HepG2 (cell line): ENCODE measurements around the gene KPNB1. TPM values are rescaled to one million over a fixed set of nuclear protein-coding genes. Genes with fewer than 3 reads are reported as not detected.
A peak's percentile ranks its signal among the peaks of the same experiment; 100 is the strongest.

Source experiments
- CBX2 ChIP-seq, 2 experiments: fragments of 200-600 bp in 1 of 2; sonication (generic); formaldehyde crosslinking in 1 of 2; IDR thresholded peaks; 2 replicates each; pipeline versions ENCODE4 v1.7.0 to v1.8.1; 2018 to 2022; ENCODE audit warnings: low read depth in 2 of 2, low read length in 1 of 2, mild to moderate bottlenecking in 1 of 2, missing genetic modification reagents in 1 of 2
- EEA1 ChIP-seq: sonication (generic); formaldehyde crosslinking; IDR thresholded peaks from 2 replicates; pipeline ENCODE4 v1.5.1; 2020; ENCODE audit warnings: mild to moderate bottlenecking, missing genetic modification reagents, borderline replicate concordance
- ELF3 ChIP-seq: IDR thresholded peaks from 2 replicates; pipeline ENCODE4 v1.6.1; 2016; ENCODE audit warnings: missing genetic modification reagents, missing compliant biosample characterization
- KDM2A ChIP-seq: sonication (generic); formaldehyde crosslinking; IDR thresholded peaks from 2 replicates; pipeline ENCODE4 v1.4.0; 2020; ENCODE audit warnings: low read depth, missing genetic modification reagents, borderline replicate concordance
- KDM5A ChIP-seq: fragments of 200-600 bp; sonication (generic); IDR thresholded peaks from 2 replicates; pipeline ENCODE4 v1.7.0; 2018; ENCODE audit warnings: antibody characterized with exemption, mild to moderate bottlenecking, low read length, borderline replicate concordance
- MED8 ChIP-seq: sonication (generic); formaldehyde crosslinking; IDR thresholded peaks from 2 replicates; pipeline ENCODE4 v1.8.1; 2023; ENCODE audit warnings: mild to moderate bottlenecking, missing genetic modification reagents; ENCODE audit not compliant: insufficient replicate concordance
- MLX ChIP-seq: IDR thresholded peaks from 2 replicates; pipeline ENCODE4 v1.6.1; 2016
- SMARCC2 ChIP-seq: fragments of 450-650 bp; IDR thresholded peaks from 2 replicates; pipeline ENCODE4 v1.6.1; 2017; ENCODE audit warnings: antibody characterized with exemption, mild to moderate bottlenecking
- ZNF251 ChIP-seq: sonication (generic); formaldehyde crosslinking; IDR thresholded peaks from 2 replicates; pipeline ENCODE4 v1.9.0; 2021; ENCODE audit warnings: mild to moderate bottlenecking, missing genetic modification reagents
- ZNF3 ChIP-seq: IDR thresholded peaks from 2 replicates; pipeline ENCODE4 v1.7.0; 2017; ENCODE audit warnings: inconsistent platforms
- ZNF788 ChIP-seq: sonication (generic); formaldehyde crosslinking; IDR thresholded peaks from 2 replicates; pipeline ENCODE4 v1.5.0; 2020; ENCODE audit warnings: mild to moderate bottlenecking, missing genetic modification reagents, borderline replicate concordance
- polyA plus RNA-seq, 8 experiments: library from polyadenylated mRNA; depleted of rRNA in 3 of 8; stranded (reverse) in 7 of 8; unstranded in 1 of 8; fragments of >200 nt; fragmentation: Illumina TruSeq in 4 of 8; extraction: Trizol in 4 of 8; gene quantifications; 2 replicates each; pipeline versions ENCODE4 v1.2.1 to v1.2.3, GENCODE V29; 2011 to 2016; ENCODE audit warnings: low read depth in 4 of 8, missing spikeins in 1 of 8, mixed read lengths in 1 of 8; ENCODE audit not compliant: insufficient read depth in 1 of 8
- total RNA-seq, 5 experiments: library from RNA; depleted of rRNA; stranded (reverse); fragments of >200 nt; fragmentation: Illumina TruSeq; extraction: Trizol; gene quantifications; 2 replicates each; pipeline ENCODE4 v1.2.3, GENCODE V29; 2016; ENCODE audit warnings: low read depth in 1 of 5
- TF ChIP-seq, protein P1 (sequence below): sonication (generic); formaldehyde crosslinking; IDR thresholded peaks from 2 replicates; pipeline ENCODE4 v1.9.0; 2021; ENCODE audit warnings: mild to moderate bottlenecking, missing genetic modification reagents
- TF ChIP-seq, protein P2 (sequence below): sonication (generic); formaldehyde crosslinking; IDR thresholded peaks from 2 replicates; pipeline ENCODE4 v1.4.0; 2020; ENCODE audit warnings: missing genetic modification reagents
- TF ChIP-seq, protein P3 (sequence below): sonication (generic); formaldehyde crosslinking; IDR thresholded peaks from 2 replicates; pipeline ENCODE4 v1.9.0; 2022; ENCODE audit warnings: low read depth, missing genetic modification reagents
- TF ChIP-seq, protein P4 (sequence below): sonication (generic); formaldehyde crosslinking; IDR thresholded peaks from 2 replicates; pipeline ENCODE4 v1.4.0; 2020; ENCODE audit warnings: missing genetic modification reagents

KPNB1 gene
- total and polyA plus RNA-seq, 2 of the 13 experiments (the other 11 are each of a cell fraction or from before 2014, with no cell fraction given) = 164 to 424 TPM

DNA sequence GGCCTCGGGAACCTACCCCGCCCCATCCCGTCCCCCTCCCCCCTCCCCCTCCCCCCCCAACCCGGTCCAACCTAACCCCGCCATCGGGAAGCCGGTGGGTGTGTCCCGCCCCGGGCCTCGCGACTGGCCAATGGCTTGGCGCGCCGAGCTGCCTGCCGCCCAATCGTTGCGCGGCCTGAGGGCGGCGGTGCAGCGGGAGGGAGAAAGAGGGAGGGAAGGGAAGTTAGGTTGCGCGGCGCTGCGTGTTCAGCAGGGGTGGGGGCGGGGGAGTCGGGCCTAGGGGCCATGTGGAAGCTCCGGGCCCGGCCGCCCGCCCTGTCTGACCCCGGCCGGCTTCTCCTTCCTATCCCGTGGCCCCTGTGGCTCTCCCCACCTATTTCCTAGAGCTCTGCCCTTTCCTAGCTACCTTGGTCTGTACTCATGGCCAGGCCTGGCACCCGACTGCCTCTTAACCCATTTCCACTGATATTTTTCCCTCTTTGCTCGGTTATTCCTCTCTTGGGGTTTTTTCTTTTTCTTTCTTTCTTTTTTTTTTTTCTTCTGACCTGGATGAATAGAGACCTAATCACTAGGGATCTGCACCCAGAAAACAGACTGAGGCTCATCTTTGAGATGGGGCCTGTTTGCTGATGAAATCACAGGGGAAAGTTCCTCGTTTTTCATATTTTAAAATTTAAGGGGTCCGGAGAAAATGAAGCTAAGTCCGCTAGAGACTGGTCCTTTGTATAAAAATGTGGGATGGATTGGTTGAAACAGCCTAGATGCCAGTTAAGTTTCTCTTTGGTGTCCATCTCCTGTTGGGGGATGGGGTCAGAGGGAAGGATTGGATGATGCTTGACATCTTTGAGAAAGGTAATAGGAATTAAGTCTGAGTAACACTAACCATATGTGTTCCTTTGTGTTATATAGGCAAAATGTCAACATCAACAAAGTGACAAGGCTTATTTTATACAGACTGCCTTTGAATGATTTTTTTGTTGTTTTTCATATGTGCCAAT is 1.1 kb downstream of the KPNB1 start (continued):
- TF ChIP-seq, protein P1, sequence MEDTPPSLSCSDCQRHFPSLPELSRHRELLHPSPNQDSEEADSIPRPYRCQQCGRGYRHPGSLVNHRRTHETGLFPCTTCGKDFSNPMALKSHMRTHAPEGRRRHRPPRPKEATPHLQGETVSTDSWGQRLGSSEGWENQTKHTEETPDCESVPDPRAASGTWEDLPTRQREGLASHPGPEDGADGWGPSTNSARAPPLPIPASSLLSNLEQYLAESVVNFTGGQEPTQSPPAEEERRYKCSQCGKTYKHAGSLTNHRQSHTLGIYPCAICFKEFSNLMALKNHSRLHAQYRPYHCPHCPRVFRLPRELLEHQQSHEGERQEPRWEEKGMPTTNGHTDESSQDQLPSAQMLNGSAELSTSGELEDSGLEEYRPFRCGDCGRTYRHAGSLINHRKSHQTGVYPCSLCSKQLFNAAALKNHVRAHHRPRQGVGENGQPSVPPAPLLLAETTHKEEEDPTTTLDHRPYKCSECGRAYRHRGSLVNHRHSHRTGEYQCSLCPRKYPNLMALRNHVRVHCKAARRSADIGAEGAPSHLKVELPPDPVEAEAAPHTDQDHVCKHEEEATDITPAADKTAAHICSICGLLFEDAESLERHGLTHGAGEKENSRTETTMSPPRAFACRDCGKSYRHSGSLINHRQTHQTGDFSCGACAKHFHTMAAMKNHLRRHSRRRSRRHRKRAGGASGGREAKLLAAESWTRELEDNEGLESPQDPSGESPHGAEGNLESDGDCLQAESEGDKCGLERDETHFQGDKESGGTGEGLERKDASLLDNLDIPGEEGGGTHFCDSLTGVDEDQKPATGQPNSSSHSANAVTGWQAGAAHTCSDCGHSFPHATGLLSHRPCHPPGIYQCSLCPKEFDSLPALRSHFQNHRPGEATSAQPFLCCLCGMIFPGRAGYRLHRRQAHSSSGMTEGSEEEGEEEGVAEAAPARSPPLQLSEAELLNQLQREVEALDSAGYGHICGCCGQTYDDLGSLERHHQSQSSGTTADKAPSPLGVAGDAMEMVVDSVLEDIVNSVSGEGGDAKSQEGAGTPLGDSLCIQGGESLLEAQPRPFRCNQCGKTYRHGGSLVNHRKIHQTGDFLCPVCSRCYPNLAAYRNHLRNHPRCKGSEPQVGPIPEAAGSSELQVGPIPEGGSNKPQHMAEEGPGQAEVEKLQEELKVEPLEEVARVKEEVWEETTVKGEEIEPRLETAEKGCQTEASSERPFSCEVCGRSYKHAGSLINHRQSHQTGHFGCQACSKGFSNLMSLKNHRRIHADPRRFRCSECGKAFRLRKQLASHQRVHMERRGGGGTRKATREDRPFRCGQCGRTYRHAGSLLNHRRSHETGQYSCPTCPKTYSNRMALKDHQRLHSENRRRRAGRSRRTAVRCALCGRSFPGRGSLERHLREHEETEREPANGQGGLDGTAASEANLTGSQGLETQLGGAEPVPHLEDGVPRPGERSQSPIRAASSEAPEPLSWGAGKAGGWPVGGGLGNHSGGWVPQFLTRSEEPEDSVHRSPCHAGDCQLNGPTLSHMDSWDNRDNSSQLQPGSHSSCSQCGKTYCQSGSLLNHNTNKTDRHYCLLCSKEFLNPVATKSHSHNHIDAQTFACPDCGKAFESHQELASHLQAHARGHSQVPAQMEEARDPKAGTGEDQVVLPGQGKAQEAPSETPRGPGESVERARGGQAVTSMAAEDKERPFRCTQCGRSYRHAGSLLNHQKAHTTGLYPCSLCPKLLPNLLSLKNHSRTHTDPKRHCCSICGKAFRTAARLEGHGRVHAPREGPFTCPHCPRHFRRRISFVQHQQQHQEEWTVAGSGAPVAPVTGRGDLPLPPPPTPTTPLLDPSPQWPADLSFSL (CRISPR knock-in tag) = no peak
- TF ChIP-seq, protein P2, sequence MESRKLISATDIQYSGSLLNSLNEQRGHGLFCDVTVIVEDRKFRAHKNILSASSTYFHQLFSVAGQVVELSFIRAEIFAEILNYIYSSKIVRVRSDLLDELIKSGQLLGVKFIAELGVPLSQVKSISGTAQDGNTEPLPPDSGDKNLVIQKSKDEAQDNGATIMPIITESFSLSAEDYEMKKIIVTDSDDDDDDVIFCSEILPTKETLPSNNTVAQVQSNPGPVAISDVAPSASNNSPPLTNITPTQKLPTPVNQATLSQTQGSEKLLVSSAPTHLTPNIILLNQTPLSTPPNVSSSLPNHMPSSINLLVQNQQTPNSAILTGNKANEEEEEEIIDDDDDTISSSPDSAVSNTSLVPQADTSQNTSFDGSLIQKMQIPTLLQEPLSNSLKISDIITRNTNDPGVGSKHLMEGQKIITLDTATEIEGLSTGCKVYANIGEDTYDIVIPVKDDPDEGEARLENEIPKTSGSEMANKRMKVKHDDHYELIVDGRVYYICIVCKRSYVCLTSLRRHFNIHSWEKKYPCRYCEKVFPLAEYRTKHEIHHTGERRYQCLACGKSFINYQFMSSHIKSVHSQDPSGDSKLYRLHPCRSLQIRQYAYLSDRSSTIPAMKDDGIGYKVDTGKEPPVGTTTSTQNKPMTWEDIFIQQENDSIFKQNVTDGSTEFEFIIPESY (CRISPR knock-in tag) = peak; percentile 13; the same call in 1 of the 2 replicates
- TF ChIP-seq, protein P3, sequence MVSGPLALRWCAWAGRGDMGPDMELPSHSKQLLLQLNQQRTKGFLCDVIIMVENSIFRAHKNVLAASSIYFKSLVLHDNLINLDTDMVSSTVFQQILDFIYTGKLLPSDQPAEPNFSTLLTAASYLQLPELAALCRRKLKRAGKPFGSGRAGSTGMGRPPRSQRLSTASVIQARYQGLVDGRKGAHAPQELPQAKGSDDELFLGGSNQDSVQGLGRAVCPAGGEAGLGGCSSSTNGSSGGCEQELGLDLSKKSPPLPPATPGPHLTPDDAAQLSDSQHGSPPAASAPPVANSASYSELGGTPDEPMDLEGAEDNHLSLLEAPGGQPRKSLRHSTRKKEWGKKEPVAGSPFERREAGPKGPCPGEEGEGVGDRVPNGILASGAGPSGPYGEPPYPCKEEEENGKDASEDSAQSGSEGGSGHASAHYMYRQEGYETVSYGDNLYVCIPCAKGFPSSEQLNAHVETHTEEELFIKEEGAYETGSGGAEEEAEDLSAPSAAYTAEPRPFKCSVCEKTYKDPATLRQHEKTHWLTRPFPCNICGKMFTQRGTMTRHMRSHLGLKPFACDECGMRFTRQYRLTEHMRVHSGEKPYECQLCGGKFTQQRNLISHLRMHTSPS (CRISPR knock-in tag) = no peak
- peak; percentile 75; the same call in 1 of the 2 replicates for TF ChIP-seq KDM2A (CRISPR knock-in tag)
- no peak for TF ChIP-seq ZNF3 (CRISPR knock-in tag)
- TF ChIP-seq ELF3 = no peak; the same call in 1 of the 2 replicates
- TF ChIP-seq MED8 (CRISPR knock-in tag) = no peak
- TF ChIP-seq ZNF251 (CRISPR knock-in tag) = no peak
- peak; percentile 77 for TF ChIP-seq KDM5A
- no peak for TF ChIP-seq CBX2 (IDR thresholded peaks at IDR 0.05; ENCODE audit: low read depth, low read length)
- no peak for TF ChIP-seq CBX2 (CRISPR knock-in tag; IDR thresholded peaks at IDR 0.05; ENCODE audit: low read depth)
- TF ChIP-seq EEA1 (CRISPR knock-in tag) = no peak; the same call in 1 of the 2 replicates
- no peak for TF ChIP-seq SMARCC2
- TF ChIP-seq MLX (CRISPR knock-in tag) = peak; percentile 58; the same call in 1 of the 2 replicates
- TF ChIP-seq, protein P4, sequence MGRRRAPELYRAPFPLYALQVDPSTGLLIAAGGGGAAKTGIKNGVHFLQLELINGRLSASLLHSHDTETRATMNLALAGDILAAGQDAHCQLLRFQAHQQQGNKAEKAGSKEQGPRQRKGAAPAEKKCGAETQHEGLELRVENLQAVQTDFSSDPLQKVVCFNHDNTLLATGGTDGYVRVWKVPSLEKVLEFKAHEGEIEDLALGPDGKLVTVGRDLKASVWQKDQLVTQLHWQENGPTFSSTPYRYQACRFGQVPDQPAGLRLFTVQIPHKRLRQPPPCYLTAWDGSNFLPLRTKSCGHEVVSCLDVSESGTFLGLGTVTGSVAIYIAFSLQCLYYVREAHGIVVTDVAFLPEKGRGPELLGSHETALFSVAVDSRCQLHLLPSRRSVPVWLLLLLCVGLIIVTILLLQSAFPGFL = no peak
- TF ChIP-seq ZNF788 (CRISPR knock-in tag) = no peak
